ENCODE measurements around the gene GJB1. TPM values are rescaled to one million over a fixed set of nuclear protein-coding genes. Genes with fewer than 3 reads are reported as not detected.
A peak's percentile ranks its signal among the peaks of the same experiment; 100 is the strongest.

GJB1 gene
- total and polyA plus RNA-seq, 2 donors (not counting 1 experiment from before 2014, with no cell fraction given), result not detected

DNA sequence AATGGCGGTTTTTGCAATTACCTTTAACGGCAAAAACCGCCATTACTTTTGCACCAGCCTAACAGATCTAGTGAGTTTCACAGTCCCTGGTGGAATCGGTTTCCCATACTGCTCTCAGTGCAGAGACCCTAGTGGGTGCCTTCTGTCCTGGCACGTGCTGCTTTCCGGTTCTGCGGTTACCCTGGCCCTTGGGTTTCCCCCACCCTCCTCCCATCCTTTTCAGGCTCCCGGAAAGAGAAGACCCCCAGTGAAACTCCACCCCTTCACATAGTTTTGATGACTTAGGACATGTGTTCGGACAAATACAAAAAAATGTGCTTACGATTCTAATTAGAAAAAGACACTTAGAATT is 41.5 kb upstream of the GJB1 start:
- H3K4me1 ChIP-seq (ENCODE audit: control insufficient read depth, extremely low read depth, insufficient read depth, low read length), result no peaks in the 10 kb centered on the region
- H3K9me3 ChIP-seq (ENCODE audit: control insufficient read depth, insufficient read depth, low read depth, low read length), result no peaks in the 10 kb centered on the region
- H3K4me3 ChIP-seq (replicated peaks in 1 of 4; ENCODE audit: control extremely low read depth in 1 of 4, insufficient read depth in 1 of 4, low read depth in 3 of 4, low read length in 4 of 4), result peak overlapping the region; percentile 37 to 82 (median 50)
- peak overlapping the region; percentile 74 for H3K27ac ChIP-seq (ENCODE audit: insufficient read depth, low read length)
- peak overlapping the region; percentile 36 for H2AFZ ChIP-seq (ENCODE audit: low read length)
- no peaks in the 10 kb centered on the region for H4K20me1 ChIP-seq (ENCODE audit: control insufficient read depth, extremely low read depth, insufficient read depth, low read length)
- H3K79me2 ChIP-seq (ENCODE audit: control insufficient read depth, insufficient read depth, low read length), result no peaks in the 10 kb centered on the region
- H3K4me2 ChIP-seq (ENCODE audit: extremely low read depth, insufficient read depth, low read length), result peak overlapping the region; percentile 54
- H3K27me3 ChIP-seq (ENCODE audit: control insufficient read depth, insufficient read depth, low read length), result no peaks in the 10 kb centered on the region
- peak overlapping the region; percentile 36 for H3K9ac ChIP-seq (ENCODE audit: insufficient read depth, low read length)
- TF ChIP-seq, protein P1, sequence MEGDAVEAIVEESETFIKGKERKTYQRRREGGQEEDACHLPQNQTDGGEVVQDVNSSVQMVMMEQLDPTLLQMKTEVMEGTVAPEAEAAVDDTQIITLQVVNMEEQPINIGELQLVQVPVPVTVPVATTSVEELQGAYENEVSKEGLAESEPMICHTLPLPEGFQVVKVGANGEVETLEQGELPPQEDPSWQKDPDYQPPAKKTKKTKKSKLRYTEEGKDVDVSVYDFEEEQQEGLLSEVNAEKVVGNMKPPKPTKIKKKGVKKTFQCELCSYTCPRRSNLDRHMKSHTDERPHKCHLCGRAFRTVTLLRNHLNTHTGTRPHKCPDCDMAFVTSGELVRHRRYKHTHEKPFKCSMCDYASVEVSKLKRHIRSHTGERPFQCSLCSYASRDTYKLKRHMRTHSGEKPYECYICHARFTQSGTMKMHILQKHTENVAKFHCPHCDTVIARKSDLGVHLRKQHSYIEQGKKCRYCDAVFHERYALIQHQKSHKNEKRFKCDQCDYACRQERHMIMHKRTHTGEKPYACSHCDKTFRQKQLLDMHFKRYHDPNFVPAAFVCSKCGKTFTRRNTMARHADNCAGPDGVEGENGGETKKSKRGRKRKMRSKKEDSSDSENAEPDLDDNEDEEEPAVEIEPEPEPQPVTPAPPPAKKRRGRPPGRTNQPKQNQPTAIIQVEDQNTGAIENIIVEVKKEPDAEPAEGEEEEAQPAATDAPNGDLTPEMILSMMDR (conservative IDR thresholded peaks at IDR 0.05 in 1 of 2, IDR thresholded peaks at IDR 0.05 in 1 of 2; ENCODE audit: low read depth in 1 of 2, low read length in 2 of 2), result no peak
- TF ChIP-seq EZH2 (IDR thresholded peaks at IDR 0.05; ENCODE audit: low read length, missing control alignments), result no peak
- no peak for DNase-seq (ENCODE audit: low read depth in 2 of 2)
- H3K36me3 ChIP-seq (ENCODE audit: control insufficient read depth, insufficient read depth, low read length), result no peaks in the 10 kb centered on the region

DNA sequence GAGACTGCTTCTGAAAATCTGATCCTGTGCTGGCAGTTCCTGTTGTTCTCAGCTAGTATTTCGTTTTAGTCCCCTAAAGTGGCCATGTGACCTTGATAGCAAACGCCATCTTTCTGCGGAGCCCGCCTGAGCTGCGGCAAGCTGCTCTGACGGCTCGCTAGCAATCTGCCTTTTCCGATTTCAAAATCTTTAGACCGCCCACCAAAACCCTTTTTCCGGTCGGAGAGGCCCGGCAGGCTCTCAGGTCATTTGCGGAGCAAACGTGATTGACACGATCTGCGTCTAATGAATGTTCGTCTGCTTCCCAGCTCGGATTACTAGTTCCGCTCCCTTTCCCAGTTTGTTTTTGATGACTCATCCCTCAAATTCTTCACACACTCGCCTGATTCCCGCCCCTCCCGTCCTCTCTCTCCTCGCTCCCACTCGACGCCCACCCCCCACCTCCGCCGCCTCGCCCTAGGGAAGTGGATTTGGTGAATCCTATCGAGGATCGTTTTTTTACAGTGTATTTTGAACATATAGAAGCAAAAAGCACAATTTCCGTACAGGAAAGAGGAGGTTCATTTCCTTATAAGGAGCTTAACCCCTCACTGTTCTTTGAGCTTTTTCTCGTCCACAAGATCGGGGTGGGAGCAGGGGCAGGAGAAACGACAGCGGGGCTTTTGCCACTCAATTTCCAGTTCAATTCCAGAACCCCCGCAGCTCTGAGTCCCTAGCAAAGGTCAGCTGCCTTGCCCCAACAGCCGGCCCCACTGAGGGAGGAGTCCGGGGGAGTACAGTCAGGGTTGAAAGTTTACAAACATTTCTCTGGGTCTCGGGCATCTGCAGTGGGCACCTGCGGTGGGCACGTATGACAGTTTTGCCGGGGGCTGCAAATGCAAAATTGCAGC is 40.9 kb upstream of the GJB1 start:
- Histone ChIP-seq H3K4me3 (replicated peaks in 1 of 4; ENCODE audit: control extremely low read depth in 1 of 4, insufficient read depth in 1 of 4, low read depth in 3 of 4, low read length in 4 of 4) (peak overlapping the region; percentile 37 to 82 (median 50)), H3K36me3 (ENCODE audit: control insufficient read depth, insufficient read depth, low read length) (no peaks in the 10 kb centered on the region), H3K9ac (ENCODE audit: insufficient read depth, low read length) (peak overlapping the region; percentile 53), H4K20me1 (ENCODE audit: control insufficient read depth, extremely low read depth, insufficient read depth, low read length) (no peaks in the 10 kb centered on the region), H3K4me2 (ENCODE audit: extremely low read depth, insufficient read depth, low read length) (peak overlapping the region; percentile 54), H3K27me3 (ENCODE audit: control insufficient read depth, insufficient read depth, low read length) (no peaks in the 10 kb centered on the region), H3K9me3 (ENCODE audit: control insufficient read depth, insufficient read depth, low read depth, low read length) (no peaks in the 10 kb centered on the region), H2AFZ (ENCODE audit: low read length) (peak overlapping the region; percentile 36), H3K27ac (ENCODE audit: insufficient read depth, low read length) (peak overlapping the region; percentile 74), H3K4me1 (ENCODE audit: control insufficient read depth, extremely low read depth, insufficient read depth, low read length) (no peaks in the 10 kb centered on the region), H3K79me2 (ENCODE audit: control insufficient read depth, insufficient read depth, low read length) (no peaks in the 10 kb centered on the region)
- peak; percentile 97 to 98 for DNase-seq (ENCODE audit: low read depth in 2 of 2)
- TF ChIP-seq EZH2 (IDR thresholded peaks at IDR 0.05; ENCODE audit: low read length, missing control alignments), result no peak
- TF ChIP-seq, protein P1 (conservative IDR thresholded peaks at IDR 0.05 in 1 of 2, IDR thresholded peaks at IDR 0.05 in 1 of 2; ENCODE audit: low read depth in 1 of 2, low read length in 2 of 2), result no peak

DNA sequence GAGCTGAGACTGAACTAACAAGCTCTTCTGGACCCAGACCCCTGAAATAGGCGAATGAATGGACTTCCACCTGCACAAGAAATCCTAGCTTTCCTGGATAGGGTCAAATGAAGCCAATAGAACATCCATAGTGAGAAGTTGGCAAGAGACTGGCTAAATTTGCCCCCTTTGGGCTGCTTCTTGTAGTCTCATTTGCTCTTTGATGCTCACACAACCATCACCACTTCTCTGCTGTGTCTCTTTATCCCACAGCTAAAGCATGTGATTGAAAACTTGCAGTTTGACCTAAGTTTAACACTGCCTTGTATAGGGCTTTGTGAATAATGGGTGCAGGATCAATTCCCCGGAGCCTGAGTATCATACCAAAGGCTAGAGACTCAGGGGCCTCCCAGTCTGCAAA is 40.2 kb upstream of the GJB1 start:
- no peaks in the 10 kb centered on the region for H3K9me3 ChIP-seq (ENCODE audit: control insufficient read depth, insufficient read depth, low read depth, low read length)
- H3K4me3 ChIP-seq (replicated peaks in 1 of 4; ENCODE audit: control extremely low read depth in 1 of 4, insufficient read depth in 1 of 4, low read depth in 3 of 4, low read length in 4 of 4), result peak overlapping the region in 1 of 4 experiments; percentile 46
- no peak overlapping the region for H3K27ac ChIP-seq (ENCODE audit: insufficient read depth, low read length)
- H2AFZ ChIP-seq (ENCODE audit: low read length), result no peak overlapping the region
- no peaks in the 10 kb centered on the region for H3K79me2 ChIP-seq (ENCODE audit: control insufficient read depth, insufficient read depth, low read length)
- H3K4me2 ChIP-seq (ENCODE audit: extremely low read depth, insufficient read depth, low read length), result peak overlapping the region; percentile 44
- H3K36me3 ChIP-seq (ENCODE audit: control insufficient read depth, insufficient read depth, low read length), result no peaks in the 10 kb centered on the region
- H4K20me1 ChIP-seq (ENCODE audit: control insufficient read depth, extremely low read depth, insufficient read depth, low read length), result no peaks in the 10 kb centered on the region
- no peak for TF ChIP-seq EZH2 (IDR thresholded peaks at IDR 0.05; ENCODE audit: low read length, missing control alignments)
- TF ChIP-seq, protein P1 (conservative IDR thresholded peaks at IDR 0.05 in 1 of 2, IDR thresholded peaks at IDR 0.05 in 1 of 2; ENCODE audit: low read depth in 1 of 2, low read length in 2 of 2), result no peak
- H3K9ac ChIP-seq (ENCODE audit: insufficient read depth, low read length), result no peak overlapping the region
- no peaks in the 10 kb centered on the region for H3K4me1 ChIP-seq (ENCODE audit: control insufficient read depth, extremely low read depth, insufficient read depth, low read length)
- no peaks in the 10 kb centered on the region for H3K27me3 ChIP-seq (ENCODE audit: control insufficient read depth, insufficient read depth, low read length)
- no peak for DNase-seq (ENCODE audit: low read depth in 2 of 2)

Data from fibroblast of lung (primary cell).